ENCODE measurements around the gene EMILIN2. TPM values are rescaled to one million over a fixed set of nuclear protein-coding genes. Genes with fewer than 3 reads are reported as not detected.
A peak's percentile ranks its signal among the peaks of the same experiment; 100 is the strongest.

Gene EMILIN2
- total and polyA plus RNA-seq, 2 of the 13 experiments (the other 11 are each of a cell fraction or from before 2014, with no cell fraction given) = 7.6 to 8.2 TPM

DNA sequence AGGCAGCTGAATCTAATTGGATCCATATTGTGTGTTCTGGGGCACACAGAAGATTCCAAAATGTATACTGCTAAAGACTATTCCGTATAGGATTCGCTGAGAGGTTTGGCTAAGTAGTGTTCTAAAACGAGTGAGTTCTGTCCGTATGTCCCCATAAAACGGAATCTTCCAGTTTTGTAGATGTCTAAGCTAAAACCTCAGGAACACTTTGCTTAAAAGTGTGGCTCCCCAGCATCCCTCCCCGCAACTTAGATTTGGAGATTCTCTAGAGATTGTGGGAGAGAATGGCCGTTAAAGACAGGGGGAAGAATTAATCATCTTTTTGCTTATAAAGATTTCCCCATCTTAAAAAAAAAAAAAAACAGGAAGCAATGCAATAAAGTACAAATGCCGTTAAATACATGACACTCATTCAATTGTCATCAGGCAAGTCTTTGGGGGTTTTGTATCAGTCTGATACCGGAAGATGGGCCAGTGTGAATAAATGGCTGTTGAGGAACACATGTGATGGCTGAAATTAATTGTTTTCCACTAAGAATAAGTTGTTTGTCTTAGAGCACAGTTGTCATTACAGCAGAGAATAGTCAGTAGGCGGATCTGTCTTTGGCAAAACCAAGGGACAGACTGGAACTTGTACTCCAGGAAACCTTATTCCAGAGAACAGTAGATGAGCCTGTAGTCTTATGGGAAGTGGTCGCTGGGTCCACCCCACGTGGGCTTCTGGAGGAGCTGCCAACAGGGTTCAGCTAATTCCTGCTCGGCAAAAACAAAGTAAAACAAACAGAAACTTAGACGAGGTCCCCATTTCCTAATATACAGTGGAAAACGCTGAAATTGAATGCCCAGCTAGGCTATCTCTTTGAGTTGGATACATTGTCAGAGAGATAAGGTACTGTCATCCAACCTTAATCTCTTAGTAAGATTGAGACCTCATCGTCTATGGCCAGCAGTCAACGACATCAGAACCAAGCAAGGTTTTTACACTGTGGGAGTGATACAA is 1.7 kb downstream of the EMILIN2 start:
- Histone ChIP-seq H3K9me3 (ENCODE audit: low read length) (no peaks in the 10 kb centered on the region), H2AFZ (ENCODE audit: low read length) (no peak overlapping the region), H3K27me3 (ENCODE audit: control insufficient read depth in 1 of 2, insufficient read depth in 2 of 2, low read length in 2 of 2) (peaks cover 4 to 71% of the 10 kb centered on the region in 2 experiments; a peak in 4 of 5 replicates), H3K9ac (ENCODE audit: insufficient read depth, low read depth, low read length) (no peak overlapping the region), H3K4me3 (replicated peaks in 1 of 3; ENCODE audit: insufficient read depth in 1 of 3, low read depth in 2 of 3, low read length in 3 of 3) (no peak overlapping the region), H3K4me2 (ENCODE audit: low read depth, low read length) (no peak overlapping the region), H3K79me2 (ENCODE audit: insufficient read depth, low read length) (no peaks in the 10 kb centered on the region), H3K27ac (ENCODE audit: extremely low read length, insufficient read depth, low read length) (no peak overlapping the region), H3K4me1 (ENCODE audit: insufficient read depth, low read length) (peaks cover 6% of the 10 kb centered on the region; the same call in 1 of the 2 replicates), H4K20me1 (ENCODE audit: insufficient read depth, low read length) (no peaks in the 10 kb centered on the region), H3K36me3 (replicated peaks in 1 of 2; ENCODE audit: control insufficient read depth in 1 of 2, insufficient read depth in 2 of 2, low read length in 2 of 2) (no peaks in the 10 kb centered on the region)
- DNase-seq (ENCODE audit: low spot score) (no peak), FAIRE-seq (no peak), ATAC-seq (no peak)
- no TSS peak for BruUV-seq (replicated peaks)
- ChIA-PET POLR2A (no interaction called here), CTCF (ENCODE audit: low intra/inter-chr PET ratio, low total read pairs) (no interaction called here)
- TF ChIP-seq ZNF660 (CRISPR knock-in tag; IDR thresholded peaks at IDR 0.05; ENCODE audit: borderline replicate concordance, low read depth) (no peak), CBX2 (IDR thresholded peaks at IDR 0.05; ENCODE audit: low read depth, low read length) (peak; percentile 73), CBX2 (CRISPR knock-in tag; IDR thresholded peaks at IDR 0.05; ENCODE audit: low read depth) (no peak), EZH2 (conservative IDR thresholded peaks at IDR 0.05; ENCODE audit: low read depth, low read length) (peak; percentile 98), ATF7 (IDR thresholded peaks at IDR 0.05) (no peak), ATF7 (CRISPR knock-in tag; IDR thresholded peaks at IDR 0.05) (no peak), CREB1 (IDR thresholded peaks at IDR 0.05) (no peak), CREB1 (CRISPR knock-in tag; IDR thresholded peaks at IDR 0.05) (no peak)
- intact Hi-C loops (cut with micrococcal nuclease; ENCODE audit: unreplicated experiment) = no loop called here
- in situ Hi-C loops (cut with HindIII; ENCODE audit: extremely low pct_ligation_motif_present, low pct_unique_long_range_greater_than_20kb) = no loop called here
- WGBS (ENCODE audit: low lambda C conversion rate) = 15% methylated on average over 17 of the region's 17 CpGs

- Histone ChIP-seq H4K20me1 (ENCODE audit: insufficient read depth, low read length) (no peaks in the 10 kb centered on the region), H3K4me1 (ENCODE audit: insufficient read depth, low read length) (peaks cover 21% of the 10 kb centered on the region), H2AFZ (ENCODE audit: low read length) (no peak overlapping the region), H3K4me2 (ENCODE audit: low read depth, low read length) (no peak overlapping the region), H3K36me3 (replicated peaks in 1 of 2; ENCODE audit: control insufficient read depth in 1 of 2, insufficient read depth in 2 of 2, low read length in 2 of 2) (no peaks in the 10 kb centered on the region), H3K27ac (ENCODE audit: extremely low read length, insufficient read depth, low read length) (no peak overlapping the region), H3K9ac (ENCODE audit: insufficient read depth, low read depth, low read length) (no peak overlapping the region), H3K4me3 (replicated peaks in 1 of 3; ENCODE audit: insufficient read depth in 1 of 3, low read depth in 2 of 3, low read length in 3 of 3) (no peak overlapping the region), H3K79me2 (ENCODE audit: insufficient read depth, low read length) (no peaks in the 10 kb centered on the region), H3K9me3 (ENCODE audit: low read length) (no peaks in the 10 kb centered on the region), H3K27me3 (ENCODE audit: control insufficient read depth in 1 of 2, insufficient read depth in 2 of 2, low read length in 2 of 2) (peaks cover 10 to 78% of the 10 kb centered on the region in 2 experiments; a peak in 4 of 5 replicates)
- no TSS peak for BruUV-seq (replicated peaks)
- ChIA-PET CTCF (ENCODE audit: low intra/inter-chr PET ratio, low total read pairs) (no interaction called here), POLR2A (no interaction called here)
- in situ Hi-C loops (cut with HindIII; ENCODE audit: extremely low pct_ligation_motif_present, low pct_unique_long_range_greater_than_20kb) = no loop called here
- FAIRE-seq (no peak), DNase-seq (ENCODE audit: low spot score) (no peak), ATAC-seq (no peak)
- intact Hi-C loops (cut with micrococcal nuclease; ENCODE audit: unreplicated experiment) = no loop called here
- WGBS (ENCODE audit: low lambda C conversion rate) = 43% methylated on average over 2 of the region's 2 CpGs
- no peak for TF ChIP-seq SRY (CRISPR knock-in tag; IDR thresholded peaks at IDR 0.05)
- no peak for TF ChIP-seq ZNF235 (CRISPR knock-in tag; IDR thresholded peaks at IDR 0.05; ENCODE audit: borderline replicate concordance)
- no peak for TF ChIP-seq ARID2 (CRISPR knock-in tag; IDR thresholded peaks at IDR 0.05; ENCODE audit: borderline replicate concordance)
- TF ChIP-seq, protein P1, sequence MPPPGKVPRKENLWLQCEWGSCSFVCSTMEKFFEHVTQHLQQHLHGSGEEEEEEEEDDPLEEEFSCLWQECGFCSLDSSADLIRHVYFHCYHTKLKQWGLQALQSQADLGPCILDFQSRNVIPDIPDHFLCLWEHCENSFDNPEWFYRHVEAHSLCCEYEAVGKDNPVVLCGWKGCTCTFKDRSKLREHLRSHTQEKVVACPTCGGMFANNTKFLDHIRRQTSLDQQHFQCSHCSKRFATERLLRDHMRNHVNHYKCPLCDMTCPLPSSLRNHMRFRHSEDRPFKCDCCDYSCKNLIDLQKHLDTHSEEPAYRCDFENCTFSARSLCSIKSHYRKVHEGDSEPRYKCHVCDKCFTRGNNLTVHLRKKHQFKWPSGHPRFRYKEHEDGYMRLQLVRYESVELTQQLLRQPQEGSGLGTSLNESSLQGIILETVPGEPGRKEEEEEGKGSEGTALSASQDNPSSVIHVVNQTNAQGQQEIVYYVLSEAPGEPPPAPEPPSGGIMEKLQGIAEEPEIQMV (CRISPR knock-in tag; IDR thresholded peaks at IDR 0.05; ENCODE audit: low read depth) = no peak
- no peak for TF ChIP-seq KDM1A (CRISPR knock-in tag; IDR thresholded peaks at IDR 0.05)
- TF ChIP-seq ARNT2 (CRISPR knock-in tag; IDR thresholded peaks at IDR 0.05; ENCODE audit: low read depth) = no peak
- TF ChIP-seq, protein P2, sequence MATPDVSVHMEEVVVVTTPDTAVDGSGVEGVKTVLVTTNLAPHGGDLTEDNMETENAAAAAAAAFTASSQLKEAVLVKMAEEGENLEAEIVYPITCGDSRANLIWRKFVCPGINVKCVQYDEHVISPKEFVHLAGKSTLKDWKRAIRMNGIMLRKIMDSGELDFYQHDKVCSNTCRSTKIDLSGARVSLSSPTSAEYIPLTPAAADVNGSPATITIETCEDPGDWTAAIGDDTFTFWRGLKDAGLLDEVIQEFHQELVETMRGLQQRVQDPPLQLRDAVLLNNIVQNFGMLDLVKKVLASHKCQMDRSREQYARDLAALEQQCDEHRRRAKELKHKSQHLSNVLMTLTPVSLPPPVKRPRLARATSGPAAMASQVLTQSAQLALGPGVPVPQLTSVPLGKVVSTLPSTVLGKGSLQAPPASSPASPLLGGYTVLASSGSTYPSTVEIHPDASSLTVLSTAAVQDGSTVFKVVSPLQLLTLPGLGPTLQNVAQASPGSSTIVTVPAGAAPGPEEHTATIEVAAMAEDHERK (CRISPR knock-in tag; IDR thresholded peaks at IDR 0.05; ENCODE audit: low read depth) = no peak
Observed at GRCh38 chr18:2850816-2851215, 4.0 kb downstream of the EMILIN2 start.

All from HepG2 (cell line).